Mucosa of rectum (tissue), 2 donors: ENCODE measurements around the gene GRIK2.

Experiments
- H3K27ac ChIP-seq, 2 donors: one replicate each; pipeline ENCODE4 v1.7.0; 2013; ENCODE audit warnings: inconsistent platforms in 2 of 2, low read depth in 2 of 2, low read length in 2 of 2
- H3K27me3 ChIP-seq, 2 donors: one replicate each; pipeline ENCODE4 v1.7.0; 2013; ENCODE audit warnings: low read length in 2 of 2; ENCODE audit not compliant: control insufficient read depth in 2 of 2, insufficient read depth in 2 of 2
- H3K36me3 ChIP-seq, 2 donors: one replicate each; pipeline ENCODE4 v1.7.0; 2013; ENCODE audit warnings: low read length in 2 of 2; ENCODE audit not compliant: control insufficient read depth in 2 of 2, insufficient read depth in 2 of 2
- H3K4me1 ChIP-seq, 2 donors: one replicate each; pipeline ENCODE4 v1.7.0; 2013; ENCODE audit warnings: low read length in 2 of 2, mild to moderate bottlenecking in 1 of 2; ENCODE audit not compliant: control insufficient read depth in 2 of 2, insufficient read depth in 2 of 2
- H3K4me3 ChIP-seq, 2 donors: one replicate each; pipeline ENCODE4 v1.7.0; 2013; ENCODE audit warnings: low read length in 2 of 2
- H3K9ac ChIP-seq, 2 donors: one replicate each; pipeline ENCODE4 v1.7.0; 2013; ENCODE audit warnings: low read length in 2 of 2, low read depth in 1 of 2, mild to moderate bottlenecking in 1 of 2
- H3K9me3 ChIP-seq, 2 donors: one replicate each; pipeline ENCODE4 v1.7.0; 2013; ENCODE audit warnings: low read length in 2 of 2; ENCODE audit not compliant: control insufficient read depth in 2 of 2
- donor health status: healthy.
- donor health status: Normal muscosa, but diverticular disease.

Gene GRIK2

DNA sequence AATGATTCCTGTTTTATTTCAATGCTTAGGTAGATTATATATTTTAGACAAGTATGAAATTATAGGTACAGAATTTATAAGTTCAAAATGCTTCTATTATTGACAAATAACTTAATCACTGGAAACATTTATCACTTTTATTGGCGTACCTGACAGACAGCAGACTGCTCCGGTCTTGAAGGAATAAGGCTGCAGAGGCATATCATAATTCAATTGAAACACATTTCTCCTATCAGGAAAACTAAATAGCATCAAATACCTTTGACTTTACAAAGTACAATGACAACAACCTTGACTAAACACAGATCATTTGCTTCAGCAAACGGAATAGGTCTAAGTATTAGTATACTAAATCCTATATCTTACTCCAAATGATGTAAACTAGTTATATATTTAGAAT lies 91.3 kb downstream of the GRIK2 start:
- Histone ChIP-seq H3K27me3 (no peaks in the 10 kb centered on the region), H3K36me3 (no peaks in the 10 kb centered on the region), H3K4me1 (no peaks in the 10 kb centered on the region), H3K27ac (no peak overlapping the region), H3K9ac (no peak overlapping the region), H3K9me3 (no peaks in the 10 kb centered on the region), H3K4me3 (no peak overlapping the region)

DNA sequence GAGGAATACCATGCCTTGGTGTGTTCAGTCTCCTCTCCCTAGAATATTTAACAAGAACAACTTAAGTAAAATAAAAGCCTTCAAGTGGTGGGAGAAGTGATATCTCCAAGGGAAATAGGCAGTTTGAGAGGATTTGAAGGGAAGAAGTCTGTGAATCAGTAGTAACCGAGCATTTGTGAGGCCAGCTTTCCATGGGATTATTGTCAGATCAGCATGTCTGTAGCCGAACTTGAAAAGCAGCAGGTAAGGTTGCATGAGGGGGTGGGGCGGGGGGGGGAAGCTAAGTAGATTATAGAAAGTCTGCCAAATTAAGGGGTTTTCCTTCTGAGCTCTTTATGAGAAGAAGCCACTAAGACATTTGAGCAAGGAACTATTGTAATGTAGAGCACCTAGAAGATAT lies 92.6 kb downstream of the GRIK2 start:
- H3K9me3 ChIP-seq: no peaks in the 10 kb centered on the region
- no peak overlapping the region for H3K9ac ChIP-seq
- no peak overlapping the region for H3K27ac ChIP-seq
- no peaks in the 10 kb centered on the region for H3K4me1 ChIP-seq
- H3K27me3 ChIP-seq: no peaks in the 10 kb centered on the region
- H3K4me3 ChIP-seq: no peak overlapping the region
- no peaks in the 10 kb centered on the region for H3K36me3 ChIP-seq

DNA sequence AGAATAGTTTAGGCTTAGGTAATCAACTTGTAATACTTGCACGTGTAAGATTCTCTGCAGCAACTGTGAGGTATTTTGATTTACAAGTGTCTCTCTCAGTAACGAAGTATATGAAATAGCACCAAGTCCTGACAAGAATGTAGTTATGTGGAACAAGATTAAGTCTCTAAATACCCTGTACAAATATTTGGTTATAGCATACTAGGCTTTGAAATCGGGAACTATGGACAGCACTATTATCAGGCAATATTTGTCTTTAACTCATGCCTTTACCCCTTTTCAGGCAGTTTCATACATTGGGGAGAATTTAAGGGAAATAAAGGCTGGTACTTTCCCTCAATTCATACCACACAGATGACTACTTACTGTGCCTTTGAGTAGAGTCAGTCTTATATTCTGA lies 93.2 kb downstream of the GRIK2 start:
- Histone ChIP-seq H3K9me3 (no peaks in the 10 kb centered on the region), H3K9ac (no peak overlapping the region), H3K27ac (no peak overlapping the region), H3K4me1 (no peaks in the 10 kb centered on the region), H3K27me3 (no peaks in the 10 kb centered on the region), H3K36me3 (no peaks in the 10 kb centered on the region), H3K4me3 (no peak overlapping the region)

DNA sequence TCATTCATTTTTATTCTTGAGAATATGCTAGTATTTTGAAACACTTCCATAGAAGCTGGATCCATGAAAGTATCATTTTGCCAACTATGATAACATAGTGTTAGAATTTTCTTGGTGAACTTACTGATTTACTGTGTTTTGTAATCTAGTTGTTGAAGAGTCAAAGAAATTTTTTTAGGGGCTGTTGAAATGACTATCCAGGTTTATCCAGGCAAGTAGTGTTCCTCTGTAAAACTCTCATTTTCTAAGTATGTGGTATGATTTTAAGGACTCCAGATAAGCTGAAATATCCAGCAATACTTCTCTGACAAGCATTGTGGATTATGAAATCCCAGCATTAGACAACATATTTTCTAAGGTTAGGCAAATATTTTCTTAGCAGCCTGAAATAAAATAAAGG lies 95.9 kb downstream of the GRIK2 start:
- Histone ChIP-seq H3K9me3 (no peaks in the 10 kb centered on the region), H3K9ac (no peak overlapping the region), H3K36me3 (no peaks in the 10 kb centered on the region), H3K27me3 (no peaks in the 10 kb centered on the region), H3K4me1 (no peaks in the 10 kb centered on the region), H3K27ac (no peak overlapping the region), H3K4me3 (no peak overlapping the region)

DNA sequence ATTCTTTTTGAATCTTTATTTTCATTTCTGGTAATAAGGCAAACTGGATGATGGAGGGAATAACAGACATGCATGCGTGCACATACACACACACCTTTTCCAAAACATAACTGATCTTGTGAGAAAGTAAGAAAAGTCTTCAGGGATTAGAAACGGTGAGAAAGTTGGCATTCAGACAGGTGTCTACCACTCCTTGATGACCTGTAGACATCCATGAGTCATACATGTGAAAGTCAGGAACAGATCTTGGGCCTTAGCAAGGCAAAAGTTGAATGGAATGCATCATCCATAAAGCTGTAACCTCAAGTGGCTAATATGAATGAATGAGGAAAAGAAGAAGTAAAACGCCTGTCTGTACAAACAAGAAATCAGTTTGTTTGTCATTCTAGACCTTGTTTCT lies 97.3 kb downstream of the GRIK2 start:
- Histone ChIP-seq H3K9ac (no peak overlapping the region), H3K36me3 (no peaks in the 10 kb centered on the region), H3K4me3 (no peak overlapping the region), H3K9me3 (no peaks in the 10 kb centered on the region), H3K27ac (no peak overlapping the region), H3K4me1 (no peaks in the 10 kb centered on the region), H3K27me3 (no peaks in the 10 kb centered on the region)

DNA sequence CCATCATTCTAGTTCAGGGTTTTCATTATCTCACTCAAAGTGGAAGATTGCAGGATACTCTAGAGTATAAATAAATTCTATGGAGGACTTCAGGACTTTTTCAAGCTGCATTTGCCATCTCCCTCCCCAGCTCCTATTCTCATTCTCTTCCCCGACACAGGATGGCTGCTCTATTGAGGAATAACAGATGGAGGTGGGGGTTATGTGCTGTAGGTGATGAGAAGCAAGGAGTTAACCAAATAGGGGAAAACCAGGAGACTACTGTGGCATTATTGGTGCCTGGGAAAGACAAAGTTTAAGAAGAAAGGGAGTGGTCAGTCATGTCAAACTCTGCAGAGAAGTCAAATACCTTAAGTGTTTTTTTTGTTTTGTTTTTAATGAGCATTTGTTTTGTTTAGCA lies 109.3 kb downstream of the GRIK2 start:
- no peak overlapping the region for H3K4me3 ChIP-seq
- no peaks in the 10 kb centered on the region for H3K27me3 ChIP-seq
- H3K4me1 ChIP-seq: no peaks in the 10 kb centered on the region

DNA sequence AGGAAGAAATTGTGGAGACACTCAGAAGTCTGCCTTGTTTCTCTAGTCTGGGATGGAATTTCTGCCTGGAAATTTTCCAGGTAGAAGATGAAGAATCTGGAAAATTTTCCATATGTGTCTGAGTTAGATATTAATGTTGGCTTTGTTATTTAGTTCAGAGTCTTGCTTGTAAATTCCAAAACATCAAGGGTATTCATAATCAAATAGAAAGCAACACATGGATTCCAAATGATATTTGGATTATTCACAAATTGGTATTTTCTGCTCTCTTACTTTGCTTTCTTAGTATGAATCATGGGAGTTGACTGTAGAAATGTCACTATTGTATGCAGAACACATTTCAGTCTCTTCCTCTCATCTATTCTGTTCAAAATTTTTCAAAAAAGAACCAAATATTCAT lies 116.0 kb downstream of the GRIK2 start:
- no peaks in the 10 kb centered on the region for H3K9me3 ChIP-seq
- H3K27me3 ChIP-seq: no peaks in the 10 kb centered on the region
- no peak overlapping the region for H3K27ac ChIP-seq
- H3K4me1 ChIP-seq: no peaks in the 10 kb centered on the region
- no peaks in the 10 kb centered on the region for H3K36me3 ChIP-seq
- H3K4me3 ChIP-seq: no peak overlapping the region
- no peak overlapping the region for H3K9ac ChIP-seq

More for the DNA sequence above, 109.3 kb downstream of the GRIK2 start:
- Histone ChIP-seq H3K9me3 (no peaks in the 10 kb centered on the region), H3K9ac (no peak overlapping the region), H3K36me3 (no peaks in the 10 kb centered on the region), H3K27ac (no peak overlapping the region)

DNA sequence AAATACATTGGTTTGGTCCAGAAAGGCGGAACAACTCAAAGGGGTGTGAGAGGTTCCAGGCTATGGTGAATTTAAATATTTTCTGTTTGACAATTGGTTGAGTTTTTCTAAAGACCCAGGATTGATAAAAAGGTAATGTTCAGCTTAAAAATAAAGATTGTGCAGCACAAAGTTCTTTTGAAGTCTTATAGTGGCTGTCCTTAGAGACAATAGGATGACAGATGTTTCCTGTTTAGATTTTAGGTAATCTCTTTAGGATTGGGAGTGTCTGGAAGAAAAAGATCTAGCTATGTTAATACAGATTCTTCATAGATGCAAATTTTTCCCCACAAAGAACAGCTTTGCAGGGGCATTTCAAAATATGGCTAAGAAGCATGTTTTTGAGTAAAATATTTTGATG lies 119.7 kb downstream of the GRIK2 start:
- Histone ChIP-seq H3K4me3 (no peak overlapping the region), H3K4me1 (no peaks in the 10 kb centered on the region), H3K27me3 (no peaks in the 10 kb centered on the region), H3K9me3 (no peaks in the 10 kb centered on the region), H3K27ac (no peak overlapping the region), H3K9ac (no peak overlapping the region), H3K36me3 (no peaks in the 10 kb centered on the region)

DNA sequence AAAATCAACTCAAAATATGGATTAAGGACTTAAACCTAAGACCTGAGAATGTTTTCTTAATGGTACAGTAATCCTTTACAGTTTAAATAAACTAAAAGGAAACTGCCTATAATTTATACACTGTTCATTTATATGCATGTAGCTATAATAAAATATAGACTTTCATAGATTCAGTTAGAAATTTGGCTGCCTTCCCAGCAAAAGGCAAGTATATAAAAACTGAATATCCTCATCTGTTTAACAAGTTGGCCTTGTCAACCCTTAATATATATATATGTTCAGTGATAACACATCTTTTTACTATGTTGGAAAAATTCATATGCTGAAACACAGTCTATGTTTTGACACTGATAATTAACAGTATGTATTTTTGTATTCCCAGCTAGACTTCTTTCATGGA lies 123.1 kb downstream of the GRIK2 start:
- Histone ChIP-seq H3K4me1 (no peaks in the 10 kb centered on the region), H3K27ac (no peak overlapping the region), H3K4me3 (no peak overlapping the region), H3K36me3 (no peaks in the 10 kb centered on the region), H3K9me3 (no peaks in the 10 kb centered on the region), H3K9ac (no peak overlapping the region), H3K27me3 (no peaks in the 10 kb centered on the region)

DNA sequence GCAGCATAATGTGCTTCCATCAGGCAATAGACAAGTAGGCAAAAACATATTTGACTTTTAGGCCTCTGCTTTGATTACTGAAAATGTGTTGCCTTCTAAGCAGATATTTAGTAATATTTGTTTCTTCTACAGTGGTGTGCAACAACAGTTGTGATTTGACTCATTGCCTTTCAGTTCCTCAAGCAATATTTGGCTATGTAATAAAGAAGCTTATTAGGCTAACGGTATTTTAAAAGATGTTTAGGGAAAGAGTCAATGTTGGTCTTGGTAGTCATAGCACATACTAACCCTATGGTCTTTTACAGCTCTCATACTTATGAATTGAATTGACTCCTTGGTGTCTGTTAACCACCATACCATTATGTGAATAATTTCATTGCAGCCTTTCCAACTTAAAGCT lies 124.1 kb downstream of the GRIK2 start:
- no peaks in the 10 kb centered on the region for H3K4me1 ChIP-seq
- no peak overlapping the region for H3K9ac ChIP-seq
- H3K4me3 ChIP-seq: no peak overlapping the region
- H3K9me3 ChIP-seq: no peaks in the 10 kb centered on the region
- H3K27me3 ChIP-seq: no peaks in the 10 kb centered on the region
- no peak overlapping the region for H3K27ac ChIP-seq
- no peaks in the 10 kb centered on the region for H3K36me3 ChIP-seq

DNA sequence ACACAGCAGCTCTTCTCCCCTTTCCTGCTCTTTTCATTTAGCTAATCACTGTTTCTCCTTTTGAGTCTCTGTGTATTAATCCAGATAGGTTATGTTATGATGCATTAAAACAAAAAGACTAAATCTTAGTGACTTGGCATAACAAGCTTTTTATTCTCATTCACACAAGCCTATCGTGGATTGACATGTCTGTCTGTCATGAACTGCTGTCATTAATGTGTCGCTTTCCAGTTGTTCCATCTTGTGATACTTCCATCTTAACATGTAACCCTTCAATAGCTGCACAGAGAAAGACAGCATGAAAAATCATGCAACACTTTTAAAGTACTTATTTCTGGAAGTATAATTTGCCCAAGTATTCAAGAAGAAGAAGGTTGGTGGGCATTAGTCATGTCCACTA lies 128.7 kb downstream of the GRIK2 start:
- no peak overlapping the region for H3K4me3 ChIP-seq
- no peaks in the 10 kb centered on the region for H3K9me3 ChIP-seq
- H3K4me1 ChIP-seq: no peaks in the 10 kb centered on the region
- H3K9ac ChIP-seq: no peak overlapping the region
- H3K27ac ChIP-seq: no peak overlapping the region
- no peaks in the 10 kb centered on the region for H3K27me3 ChIP-seq
- no peaks in the 10 kb centered on the region for H3K36me3 ChIP-seq
